Vagina (tissue), 2 donors: ENCODE data around the gene UPK2. TPM values are rescaled to one million over a fixed set of nuclear protein-coding genes. Genes with fewer than 3 reads are reported as not detected.
"Not testable (repeated sequence)": the region's sequence is repeated elsewhere in the genome, so short reads cannot be mapped to it uniquely, and the experiment has no call there.

Experiments used
- DNase-seq, 2 donors: peaks; one replicate each; pipeline ENCODE4 v3.0.0-alpha.2; 2017; ENCODE audit errors: extremely low spot score in 2 of 2
- H3K27ac ChIP-seq: fragments of 200-600 bp; sonication (generic); one replicate; pipeline ENCODE4 v1.5.1; 2019
- H3K27me3 ChIP-seq: fragments of 200-600 bp; sonication (generic); one replicate; pipeline ENCODE4 v1.5.1; 2019
- H3K36me3 ChIP-seq, 2 donors: fragments of 200-600 bp; sonication (generic); one replicate each; pipeline ENCODE4 v1.5.1; 2017 to 2019
- H3K4me1 ChIP-seq: fragments of 200-600 bp; sonication (generic); one replicate; pipeline ENCODE4 v1.5.1; 2019
- H3K4me3 ChIP-seq, 2 donors: fragments of 200-600 bp; sonication (generic); 1 replicate in 1 of 2; 2 replicates in 1 of 2; pipeline ENCODE4 v1.5.1; 2016 to 2019
- H3K9me3 ChIP-seq: fragments of 200-600 bp; sonication (generic); one replicate; pipeline ENCODE4 v1.5.1; 2019
- POLR2A ChIP-seq, 2 donors: fragments of 450-650 bp; IDR thresholded peaks; one replicate each; pipeline ENCODE4 v1.6.1; 2017; ENCODE audit warnings: antibody characterized with exemption in 2 of 2, mild to moderate bottlenecking in 2 of 2, moderate library complexity in 2 of 2
- POLR2AphosphoS5 ChIP-seq, 2 donors: sonication (generic); formaldehyde crosslinking; IDR thresholded peaks; one replicate each; pipeline ENCODE4 v1.9.0; 2017; ENCODE audit warnings: antibody characterized with exemption in 2 of 2, mild to moderate bottlenecking in 2 of 2, low read depth in 1 of 2; ENCODE audit not compliant: insufficient read depth in 1 of 2
- intact Hi-C: fragments of 100-400 bp; cut with DNase I; formaldehyde crosslinking; loops from one replicate; pipeline ENCODE4 v1.15.1; 2023
- total RNA-seq: library from RNA; depleted of rRNA; stranded (reverse); fragments of >200 nt; gene quantifications from one replicate; pipeline ENCODE4 v1.2.3, GENCODE V29; 2016
- TF ChIP-seq, protein P1 (sequence below), 3 experiments: fragments of 450-650 bp in 2 of 3; fragments of 200-600 bp in 1 of 3; sonication (generic) in 1 of 3; IDR thresholded peaks; one replicate each; pipeline ENCODE4 v1.5.1; 2017 to 2019; ENCODE audit warnings: antibody characterized with exemption in 3 of 3, mild to moderate bottlenecking in 2 of 3, moderate library complexity in 2 of 3

UPK2 gene
- total RNA-seq, 1 donor from 2014 or later = not detected

DNA sequence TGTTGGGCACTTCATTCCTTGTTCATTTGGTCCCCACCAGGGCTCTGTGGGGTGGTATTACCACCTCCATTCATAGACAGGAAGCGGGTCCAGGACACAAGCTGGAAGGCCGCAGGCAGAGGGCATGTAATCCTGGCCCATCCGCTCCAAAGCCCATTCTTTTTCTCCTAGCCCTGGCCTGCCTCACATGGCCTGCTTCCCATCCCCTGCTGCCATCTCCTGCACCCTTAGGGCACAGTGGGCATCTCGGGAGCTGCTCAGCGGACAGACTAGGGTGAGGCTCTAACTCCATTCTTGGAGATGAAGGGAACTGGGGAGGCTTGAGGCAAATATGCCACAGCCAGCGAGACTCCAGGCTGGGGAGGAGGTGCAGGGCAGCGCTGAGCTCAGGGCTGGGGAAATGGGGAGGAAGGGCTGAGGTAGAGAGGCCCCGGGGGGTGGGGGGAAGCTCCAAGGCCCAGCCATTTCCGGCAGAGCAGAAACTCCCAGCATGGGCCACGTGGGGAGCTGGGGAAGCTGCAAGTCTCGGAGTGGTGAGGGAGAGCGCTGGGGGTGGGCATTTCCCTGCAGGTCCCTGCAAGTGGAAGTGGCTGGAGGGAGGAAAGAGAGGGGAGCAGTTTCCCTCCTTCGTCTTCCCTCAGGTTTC is 16.0 kb upstream of the UPK2 start:
- no peak overlapping the region for H3K27ac ChIP-seq
- H3K4me3 ChIP-seq = no peak overlapping the region
- TF ChIP-seq, protein P1, sequence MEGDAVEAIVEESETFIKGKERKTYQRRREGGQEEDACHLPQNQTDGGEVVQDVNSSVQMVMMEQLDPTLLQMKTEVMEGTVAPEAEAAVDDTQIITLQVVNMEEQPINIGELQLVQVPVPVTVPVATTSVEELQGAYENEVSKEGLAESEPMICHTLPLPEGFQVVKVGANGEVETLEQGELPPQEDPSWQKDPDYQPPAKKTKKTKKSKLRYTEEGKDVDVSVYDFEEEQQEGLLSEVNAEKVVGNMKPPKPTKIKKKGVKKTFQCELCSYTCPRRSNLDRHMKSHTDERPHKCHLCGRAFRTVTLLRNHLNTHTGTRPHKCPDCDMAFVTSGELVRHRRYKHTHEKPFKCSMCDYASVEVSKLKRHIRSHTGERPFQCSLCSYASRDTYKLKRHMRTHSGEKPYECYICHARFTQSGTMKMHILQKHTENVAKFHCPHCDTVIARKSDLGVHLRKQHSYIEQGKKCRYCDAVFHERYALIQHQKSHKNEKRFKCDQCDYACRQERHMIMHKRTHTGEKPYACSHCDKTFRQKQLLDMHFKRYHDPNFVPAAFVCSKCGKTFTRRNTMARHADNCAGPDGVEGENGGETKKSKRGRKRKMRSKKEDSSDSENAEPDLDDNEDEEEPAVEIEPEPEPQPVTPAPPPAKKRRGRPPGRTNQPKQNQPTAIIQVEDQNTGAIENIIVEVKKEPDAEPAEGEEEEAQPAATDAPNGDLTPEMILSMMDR (IDR thresholded peaks at IDR 0.05) = no peak
- TF ChIP-seq POLR2A (IDR thresholded peaks at IDR 0.05) = no peak
- no peak for TF ChIP-seq POLR2AphosphoS5 (IDR thresholded peaks at IDR 0.05; ENCODE audit: insufficient read depth in 1 of 2, low read depth in 1 of 2)
- no peaks in the 10 kb centered on the region for H3K36me3 ChIP-seq
- no peaks in the 10 kb centered on the region for H3K9me3 ChIP-seq
- no peaks in the 10 kb centered on the region for H3K27me3 ChIP-seq
- intact Hi-C loops = no loop called here
- peaks cover 6% of the 10 kb centered on the region for H3K4me1 ChIP-seq
- DNase-seq = no peak

- intact Hi-C loops = no loop called here
- TF ChIP-seq POLR2A (IDR thresholded peaks at IDR 0.05) (no peak), POLR2AphosphoS5 (IDR thresholded peaks at IDR 0.05; ENCODE audit: insufficient read depth in 1 of 2, low read depth in 1 of 2) (no peak)
- TF ChIP-seq, protein P1 (IDR thresholded peaks at IDR 0.05) = no peak
- Histone ChIP-seq H3K4me3 (no peak overlapping the region), H3K27ac (no peak overlapping the region), H3K27me3 (no peaks in the 10 kb centered on the region), H3K9me3 (no peaks in the 10 kb centered on the region), H3K4me1 (no peaks in the 10 kb centered on the region), H3K36me3 (no peaks in the 10 kb centered on the region)
- no peak for DNase-seq
Measured at GRCh38 chr11:118947091-118947490, 9.0 kb upstream of the UPK2 start.

DNA sequence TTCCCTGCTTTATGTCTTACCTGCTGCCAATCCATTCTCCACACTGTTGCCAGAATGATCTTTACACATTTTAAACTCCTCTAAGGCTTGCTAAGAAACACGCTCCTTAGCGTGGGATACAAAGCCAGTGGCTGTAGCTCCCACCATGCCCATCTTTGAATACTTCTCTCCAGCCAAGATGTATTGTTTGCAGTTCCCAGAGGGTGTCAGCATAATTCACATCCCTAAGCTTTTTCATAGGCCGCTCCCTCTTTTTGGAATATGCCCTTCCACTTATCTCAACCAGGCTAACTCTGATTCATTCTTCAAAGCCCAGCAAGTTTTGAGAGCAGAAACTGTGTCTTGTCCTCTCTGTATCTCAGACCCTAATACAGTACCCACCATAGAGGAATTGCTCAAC is 8.1 kb upstream of the UPK2 start:
- Histone ChIP-seq H3K9me3 (no peaks in the 10 kb centered on the region), H3K4me3 (no peak overlapping the region), H3K36me3 (no peaks in the 10 kb centered on the region), H3K27me3 (no peaks in the 10 kb centered on the region), H3K27ac (no peak overlapping the region), H3K4me1 (no peaks in the 10 kb centered on the region)
- no peak for DNase-seq
- TF ChIP-seq, protein P1 (IDR thresholded peaks at IDR 0.05) = no peak
- no peak for TF ChIP-seq POLR2A (IDR thresholded peaks at IDR 0.05)
- no peak for TF ChIP-seq POLR2AphosphoS5 (IDR thresholded peaks at IDR 0.05; ENCODE audit: insufficient read depth in 1 of 2, low read depth in 1 of 2)
- intact Hi-C loops = no loop called here

- Histone ChIP-seq H3K36me3 (no peaks in the 10 kb centered on the region), H3K4me1 (no peaks in the 10 kb centered on the region), H3K9me3 (no peaks in the 10 kb centered on the region), H3K27ac (no peak overlapping the region), H3K27me3 (no peaks in the 10 kb centered on the region), H3K4me3 (no peak overlapping the region)
- no peak for DNase-seq
- TF ChIP-seq POLR2AphosphoS5 (IDR thresholded peaks at IDR 0.05; ENCODE audit: insufficient read depth in 1 of 2, low read depth in 1 of 2) (no peak), POLR2A (IDR thresholded peaks at IDR 0.05) (no peak)
- TF ChIP-seq, protein P1 (IDR thresholded peaks at IDR 0.05) = no peak
- intact Hi-C loops = no loop called here
Measured at GRCh38 chr11:118953265-118953664, 2.8 kb upstream of the UPK2 start.

DNA sequence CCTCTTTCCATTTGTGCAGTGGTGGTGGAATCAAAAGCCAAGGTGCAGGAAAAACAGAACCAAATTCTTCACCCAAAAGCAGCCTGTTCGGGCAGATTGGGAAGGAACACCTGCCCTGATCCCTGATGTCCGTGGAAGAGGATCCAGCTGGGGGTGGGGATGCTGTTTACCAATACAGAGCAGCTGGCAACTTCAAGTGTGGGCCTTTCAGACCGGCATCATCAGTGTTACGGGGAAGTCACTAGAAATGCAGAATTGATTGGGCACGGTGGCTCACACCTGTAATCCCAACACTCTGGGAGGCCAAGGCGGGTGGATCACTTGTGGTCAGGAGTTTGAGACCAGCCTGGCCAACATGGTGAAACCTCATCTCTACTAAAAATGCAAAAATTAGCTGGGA is 2.1 kb upstream of the UPK2 start:
- H3K27me3 ChIP-seq, H3K36me3 ChIP-seq, H3K27ac ChIP-seq, DNase-seq, intact Hi-C loops, H3K4me1 ChIP-seq, H3K9me3 ChIP-seq, H3K4me3 ChIP-seq: not testable (repeated sequence)
